ENCODE measurements around the gene RNF20.

- TF ChIP-seq ZZZ3 (CRISPR knock-in tag; IDR thresholded peaks at IDR 0.05; ENCODE audit: borderline replicate concordance), result no peak
- no peak for TF ChIP-seq HDAC2 (CRISPR knock-in tag; IDR thresholded peaks at IDR 0.05)
- TF ChIP-seq, protein P1, sequence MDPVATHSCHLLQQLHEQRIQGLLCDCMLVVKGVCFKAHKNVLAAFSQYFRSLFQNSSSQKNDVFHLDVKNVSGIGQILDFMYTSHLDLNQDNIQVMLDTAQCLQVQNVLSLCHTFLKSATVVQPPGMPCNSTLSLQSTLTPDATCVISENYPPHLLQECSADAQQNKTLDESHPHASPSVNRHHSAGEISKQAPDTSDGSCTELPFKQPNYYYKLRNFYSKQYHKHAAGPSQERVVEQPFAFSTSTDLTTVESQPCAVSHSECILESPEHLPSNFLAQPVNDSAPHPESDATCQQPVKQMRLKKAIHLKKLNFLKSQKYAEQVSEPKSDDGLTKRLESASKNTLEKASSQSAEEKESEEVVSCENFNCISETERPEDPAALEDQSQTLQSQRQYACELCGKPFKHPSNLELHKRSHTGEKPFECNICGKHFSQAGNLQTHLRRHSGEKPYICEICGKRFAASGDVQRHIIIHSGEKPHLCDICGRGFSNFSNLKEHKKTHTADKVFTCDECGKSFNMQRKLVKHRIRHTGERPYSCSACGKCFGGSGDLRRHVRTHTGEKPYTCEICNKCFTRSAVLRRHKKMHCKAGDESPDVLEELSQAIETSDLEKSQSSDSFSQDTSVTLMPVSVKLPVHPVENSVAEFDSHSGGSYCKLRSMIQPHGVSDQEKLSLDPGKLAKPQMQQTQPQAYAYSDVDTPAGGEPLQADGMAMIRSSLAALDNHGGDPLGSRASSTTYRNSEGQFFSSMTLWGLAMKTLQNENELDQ (CRISPR knock-in tag; IDR thresholded peaks at IDR 0.05; ENCODE audit: borderline replicate concordance), result no peak
- no peak for TF ChIP-seq CTCF (CRISPR knock-in tag; IDR thresholded peaks at IDR 0.05)
- no peak for TF ChIP-seq REL (CRISPR knock-in tag; conservative IDR thresholded peaks at IDR 0.05)
- no peak for TF ChIP-seq FLYWCH1 (CRISPR knock-in tag; IDR thresholded peaks at IDR 0.05)
- TF ChIP-seq TAF1 (CRISPR knock-in tag; IDR thresholded peaks at IDR 0.05), result no peak
- no peak for TF ChIP-seq THAP11 (CRISPR knock-in tag; IDR thresholded peaks at IDR 0.05)
- TF ChIP-seq POLR2A (IDR thresholded peaks at IDR 0.05; ENCODE audit: insufficient read depth in 1 of 2, low read depth in 2 of 2, low read length in 2 of 2), result no peak
Measured at GRCh38 chr9:101591787-101592446, 58.3 kb downstream of the RNF20 start.

All from HepG2 (cell line).